Vagina (tissue), 2 donors: Measurements from ENCODE around the gene KCNIP2. TPM values are rescaled to one million over a fixed set of nuclear protein-coding genes. Genes with fewer than 3 reads are reported as not detected.

Experiments used
- DNase-seq, 2 donors: peaks; one replicate each; pipeline ENCODE4 v3.0.0-alpha.2; 2017; ENCODE audit errors: extremely low spot score in 2 of 2
- H3K27ac ChIP-seq: fragments of 200-600 bp; sonication (generic); one replicate; pipeline ENCODE4 v1.5.1; 2019
- H3K27me3 ChIP-seq: fragments of 200-600 bp; sonication (generic); one replicate; pipeline ENCODE4 v1.5.1; 2019
- H3K36me3 ChIP-seq, 2 donors: fragments of 200-600 bp; sonication (generic); one replicate each; pipeline ENCODE4 v1.5.1; 2017 to 2019
- H3K4me1 ChIP-seq: fragments of 200-600 bp; sonication (generic); one replicate; pipeline ENCODE4 v1.5.1; 2019
- H3K4me3 ChIP-seq, 2 donors: fragments of 200-600 bp; sonication (generic); 1 replicate in 1 of 2; 2 replicates in 1 of 2; pipeline ENCODE4 v1.5.1; 2016 to 2019
- H3K9me3 ChIP-seq: fragments of 200-600 bp; sonication (generic); one replicate; pipeline ENCODE4 v1.5.1; 2019
- POLR2A ChIP-seq, 2 donors: fragments of 450-650 bp; IDR thresholded peaks; one replicate each; pipeline ENCODE4 v1.6.1; 2017; ENCODE audit warnings: antibody characterized with exemption in 2 of 2, mild to moderate bottlenecking in 2 of 2, moderate library complexity in 2 of 2
- POLR2AphosphoS5 ChIP-seq, 2 donors: sonication (generic); formaldehyde crosslinking; IDR thresholded peaks; one replicate each; pipeline ENCODE4 v1.9.0; 2017; ENCODE audit warnings: antibody characterized with exemption in 2 of 2, mild to moderate bottlenecking in 2 of 2, low read depth in 1 of 2; ENCODE audit not compliant: insufficient read depth in 1 of 2
- intact Hi-C: fragments of 100-400 bp; cut with DNase I; formaldehyde crosslinking; loops from one replicate; pipeline ENCODE4 v1.15.1; 2023
- total RNA-seq: library from RNA; depleted of rRNA; stranded (reverse); fragments of >200 nt; gene quantifications from one replicate; pipeline ENCODE4 v1.2.3, GENCODE V29; 2016
- TF ChIP-seq, protein P1 (sequence below), 3 experiments: fragments of 450-650 bp in 2 of 3; fragments of 200-600 bp in 1 of 3; sonication (generic) in 1 of 3; IDR thresholded peaks; one replicate each; pipeline ENCODE4 v1.5.1; 2017 to 2019; ENCODE audit warnings: antibody characterized with exemption in 3 of 3, mild to moderate bottlenecking in 2 of 3, moderate library complexity in 2 of 3

The KCNIP2 gene
- total RNA-seq, 1 donor from 2014 or later, result 5.9 TPM

DNA sequence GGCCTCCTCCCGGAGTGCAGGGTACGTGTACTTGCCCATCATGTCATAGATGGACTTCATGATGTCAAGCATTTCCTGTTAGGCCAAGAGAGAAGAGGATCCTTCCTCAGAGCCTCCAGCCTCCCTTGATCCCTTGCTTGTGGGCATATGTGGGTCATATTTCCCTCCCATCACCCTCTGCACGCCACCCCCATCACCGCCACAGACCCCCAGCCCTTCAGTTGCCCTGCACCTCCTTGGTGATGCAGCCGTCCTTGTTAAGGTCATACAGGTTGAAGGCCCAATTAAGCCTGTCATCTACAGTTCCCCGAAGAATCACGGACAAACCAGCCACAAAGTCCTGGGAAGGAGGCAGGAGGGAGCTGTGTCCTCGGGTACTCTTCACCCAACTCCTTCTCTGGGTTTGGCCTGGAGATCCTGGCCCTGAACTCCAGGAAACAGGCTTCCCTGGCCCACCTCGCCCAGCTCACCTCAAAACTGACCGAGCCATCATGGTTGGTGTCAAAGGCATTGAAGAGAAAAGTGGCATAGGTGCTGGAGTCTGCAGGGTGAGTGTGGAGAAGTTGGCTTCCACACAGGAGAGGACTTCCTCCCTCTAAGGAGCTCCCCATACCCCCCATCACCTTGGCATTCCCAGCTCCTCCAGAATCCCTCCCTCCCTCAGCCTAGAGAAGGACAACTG is 15.5 kb downstream of the KCNIP2 start:
- H3K27me3 ChIP-seq, result no peaks in the 10 kb centered on the region
- no peak for TF ChIP-seq POLR2A (IDR thresholded peaks at IDR 0.05)
- TF ChIP-seq, protein P1, sequence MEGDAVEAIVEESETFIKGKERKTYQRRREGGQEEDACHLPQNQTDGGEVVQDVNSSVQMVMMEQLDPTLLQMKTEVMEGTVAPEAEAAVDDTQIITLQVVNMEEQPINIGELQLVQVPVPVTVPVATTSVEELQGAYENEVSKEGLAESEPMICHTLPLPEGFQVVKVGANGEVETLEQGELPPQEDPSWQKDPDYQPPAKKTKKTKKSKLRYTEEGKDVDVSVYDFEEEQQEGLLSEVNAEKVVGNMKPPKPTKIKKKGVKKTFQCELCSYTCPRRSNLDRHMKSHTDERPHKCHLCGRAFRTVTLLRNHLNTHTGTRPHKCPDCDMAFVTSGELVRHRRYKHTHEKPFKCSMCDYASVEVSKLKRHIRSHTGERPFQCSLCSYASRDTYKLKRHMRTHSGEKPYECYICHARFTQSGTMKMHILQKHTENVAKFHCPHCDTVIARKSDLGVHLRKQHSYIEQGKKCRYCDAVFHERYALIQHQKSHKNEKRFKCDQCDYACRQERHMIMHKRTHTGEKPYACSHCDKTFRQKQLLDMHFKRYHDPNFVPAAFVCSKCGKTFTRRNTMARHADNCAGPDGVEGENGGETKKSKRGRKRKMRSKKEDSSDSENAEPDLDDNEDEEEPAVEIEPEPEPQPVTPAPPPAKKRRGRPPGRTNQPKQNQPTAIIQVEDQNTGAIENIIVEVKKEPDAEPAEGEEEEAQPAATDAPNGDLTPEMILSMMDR (IDR thresholded peaks at IDR 0.05), result no peak
- no peak for TF ChIP-seq POLR2AphosphoS5 (IDR thresholded peaks at IDR 0.05; ENCODE audit: insufficient read depth in 1 of 2, low read depth in 1 of 2)
- no peak overlapping the region for H3K4me3 ChIP-seq
- no peaks in the 10 kb centered on the region for H3K36me3 ChIP-seq
- peaks cover 25% of the 10 kb centered on the region for H3K4me1 ChIP-seq
- intact Hi-C loops, result no loop called here
- H3K9me3 ChIP-seq, result no peaks in the 10 kb centered on the region
- no peak overlapping the region for H3K27ac ChIP-seq
- no peak for DNase-seq

DNA sequence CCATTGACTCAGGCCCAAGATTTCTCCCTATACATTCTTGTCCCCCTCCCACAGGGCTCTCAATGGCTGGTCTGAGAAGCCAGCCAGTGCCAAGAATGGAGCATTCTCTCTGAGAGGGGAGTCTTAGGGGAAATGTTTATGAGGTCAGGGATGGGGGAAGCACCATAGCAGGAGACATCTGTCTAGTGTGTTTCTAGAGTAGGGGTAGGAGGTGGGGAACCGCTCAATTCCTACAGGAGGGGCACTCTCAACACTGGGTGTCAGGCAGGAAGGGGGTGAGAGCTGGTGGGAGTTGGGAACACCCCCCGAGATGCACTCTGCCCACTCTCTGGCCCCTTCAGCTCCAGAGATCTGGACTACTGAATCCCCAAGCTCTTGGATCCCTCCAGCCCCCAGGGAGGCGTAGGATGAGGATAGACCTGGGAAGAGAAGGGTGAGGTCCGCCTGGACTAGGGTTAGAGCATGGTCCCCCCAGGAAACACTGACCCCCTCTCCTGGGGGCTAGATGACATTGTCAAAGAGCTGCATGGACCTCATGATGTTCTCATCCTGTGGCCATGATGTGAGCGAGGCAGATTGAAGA is 16.7 kb downstream of the KCNIP2 start:
- H3K27ac ChIP-seq, result no peak overlapping the region
- H3K9me3 ChIP-seq, result no peaks in the 10 kb centered on the region
- H3K4me3 ChIP-seq, result no peak overlapping the region
- TF ChIP-seq, protein P1 (IDR thresholded peaks at IDR 0.05), result no peak
- intact Hi-C loops, result no loop called here
- no peaks in the 10 kb centered on the region for H3K36me3 ChIP-seq
- H3K27me3 ChIP-seq, result no peaks in the 10 kb centered on the region
- DNase-seq, result no peak
- peaks cover 23% of the 10 kb centered on the region for H3K4me1 ChIP-seq

DNA sequence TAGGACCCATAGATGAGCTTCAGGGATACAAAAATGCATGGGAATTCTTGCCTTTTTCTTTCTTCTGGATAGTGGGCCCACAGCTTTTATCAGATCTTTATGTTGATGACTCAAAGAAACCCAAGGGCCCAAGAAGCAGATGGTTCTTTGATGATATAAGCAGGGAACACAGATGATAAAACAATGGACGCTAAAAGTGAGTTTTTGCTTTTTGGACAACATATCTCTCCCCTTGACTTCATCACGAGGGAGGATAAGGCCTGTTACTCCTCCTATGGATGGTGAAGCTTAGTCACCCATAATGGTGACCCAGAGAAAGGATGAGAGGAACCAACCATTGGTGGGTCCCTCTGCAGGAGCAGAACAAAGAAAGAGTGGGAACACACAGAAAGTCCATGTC is 18.9 kb downstream of the KCNIP2 start:
- TF ChIP-seq, protein P1 (IDR thresholded peaks at IDR 0.05), result no peak
- TF ChIP-seq POLR2AphosphoS5 (IDR thresholded peaks at IDR 0.05; ENCODE audit: insufficient read depth in 1 of 2, low read depth in 1 of 2) (no peak), POLR2A (IDR thresholded peaks at IDR 0.05) (no peak)
- H3K36me3 ChIP-seq, result no peaks in the 10 kb centered on the region
- H3K4me1 ChIP-seq, result peaks cover 5% of the 10 kb centered on the region
- H3K9me3 ChIP-seq, result no peaks in the 10 kb centered on the region
- DNase-seq, result no peak
- H3K27me3 ChIP-seq, result no peaks in the 10 kb centered on the region
- H3K4me3 ChIP-seq, result no peak overlapping the region
- H3K27ac ChIP-seq, result no peak overlapping the region
- intact Hi-C loops, result no loop called here

DNA sequence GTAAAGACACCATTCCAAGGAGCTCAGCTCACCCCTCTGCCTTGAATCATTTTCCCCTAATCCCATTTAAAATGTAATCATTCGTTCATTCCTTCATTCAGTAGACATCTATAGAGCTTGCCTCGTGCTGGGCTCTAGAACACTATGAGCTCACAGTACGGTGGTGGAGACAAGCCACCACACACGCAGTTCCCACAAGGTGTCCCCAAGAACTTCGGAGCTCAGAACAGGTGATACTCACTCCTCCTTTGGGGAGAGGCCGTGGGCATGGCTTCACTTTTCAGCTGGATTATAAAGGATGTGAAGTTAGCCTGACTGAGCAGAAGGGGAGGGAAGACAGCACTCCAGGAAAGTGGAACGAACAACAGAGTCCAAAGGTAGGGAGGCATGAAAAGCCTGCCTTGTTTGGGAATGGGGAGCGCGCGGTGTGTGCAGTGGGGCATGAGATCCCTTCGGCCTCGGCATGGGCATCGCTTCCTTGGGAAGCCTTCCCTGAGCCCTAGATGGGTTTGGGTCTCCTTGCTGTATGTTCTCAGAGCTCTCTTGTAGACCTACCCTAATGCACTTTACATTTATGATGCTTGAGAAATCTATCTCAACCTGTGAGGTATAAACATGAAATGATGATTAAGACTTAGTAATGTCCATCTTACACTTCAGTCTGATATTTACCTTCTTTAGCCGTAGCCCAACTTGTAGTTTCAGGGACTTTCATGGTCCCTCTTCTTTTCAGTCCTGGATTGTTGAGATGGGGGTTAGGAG is 24.5 kb downstream of the KCNIP2 start:
- intact Hi-C loops, result no loop called here

DNA sequence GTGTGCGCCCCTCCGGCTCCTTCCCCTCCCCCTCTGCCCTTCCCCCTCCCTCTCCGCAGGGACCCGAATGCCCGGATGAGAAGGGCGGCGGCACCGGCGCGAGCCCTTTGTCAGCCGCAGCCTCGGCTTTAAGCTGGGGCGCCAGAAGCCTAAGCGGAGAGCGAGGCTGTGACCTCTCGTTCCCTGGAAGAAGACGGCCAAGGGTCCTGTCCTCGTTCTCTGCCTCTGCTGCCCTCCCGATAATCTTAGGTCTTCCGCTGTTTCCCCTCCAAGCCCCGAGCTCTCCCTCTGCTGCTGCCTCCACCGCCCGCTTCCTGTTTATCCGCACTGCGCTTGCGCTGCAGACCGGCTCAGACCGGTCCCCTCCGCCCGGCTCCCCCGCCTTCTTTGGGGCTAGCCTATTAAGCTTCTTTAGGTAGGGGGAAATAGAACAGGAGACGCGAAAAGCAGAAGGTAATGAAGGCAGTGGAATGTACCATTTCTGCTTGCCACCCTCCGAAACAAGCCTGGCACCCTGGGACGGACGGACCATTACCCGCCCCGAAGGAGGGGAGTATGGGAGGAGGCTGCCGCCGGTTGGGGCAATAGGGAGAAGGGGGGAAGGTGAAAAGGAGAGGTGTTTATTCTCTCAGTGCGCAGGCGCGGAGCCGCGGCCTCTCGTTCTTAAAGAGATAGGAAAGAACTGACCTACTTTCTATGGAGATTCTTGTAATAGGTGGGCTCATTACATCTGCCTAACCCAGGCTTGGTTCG is 25.3 kb downstream of the KCNIP2 start, which contains the start of gene OGA:
OGA (minus strand) TSS at position 326 of the 753 bp plus-strand sequence. CDS start 422 bp downstream, outside the sequence.
- Histone ChIP-seq H3K27ac (peak within 1 kb of the TSS; percentile 99), H3K9me3 (no peaks in the 10 kb centered on the region), H3K36me3 (peaks cover 0 to 2% of the 10 kb centered on the region in 2 donors), H3K4me3 (peak within 1 kb of the TSS; percentile 73 to 99), H3K27me3 (no peaks in the 10 kb centered on the region), H3K4me1 (peaks cover 35% of the 10 kb centered on the region)
- intact Hi-C loops, result no loop called here
- TF ChIP-seq, protein P1 (IDR thresholded peaks at IDR 0.05), result no peak
- TF ChIP-seq POLR2AphosphoS5 (IDR thresholded peaks at IDR 0.05; ENCODE audit: insufficient read depth in 1 of 2, low read depth in 1 of 2) (peak; percentile 98 to 100), POLR2A (IDR thresholded peaks at IDR 0.05) (peak; percentile 80 to 99)
- peak; percentile 99 to 100 for DNase-seq

More for the DNA sequence above, 24.5 kb downstream of the KCNIP2 start:
- H3K4me1 ChIP-seq, result peaks cover 27% of the 10 kb centered on the region
- no peaks in the 10 kb centered on the region for H3K27me3 ChIP-seq
- peak in 1 of 2 donors; percentile 89 for DNase-seq
- no peaks in the 10 kb centered on the region for H3K9me3 ChIP-seq
- peak overlapping the region; percentile 99 for H3K27ac ChIP-seq
- peak in 1 of 2 donors; percentile 1 for TF ChIP-seq POLR2A (IDR thresholded peaks at IDR 0.05)
- TF ChIP-seq POLR2AphosphoS5 (IDR thresholded peaks at IDR 0.05; ENCODE audit: insufficient read depth in 1 of 2, low read depth in 1 of 2), result no peak
- no peaks in the 10 kb centered on the region for H3K36me3 ChIP-seq
- H3K4me3 ChIP-seq, result peak overlapping the region; percentile 73 to 99
